Measurements from ENCODE around the gene SETDB2.

Gene SETDB2, protein sequence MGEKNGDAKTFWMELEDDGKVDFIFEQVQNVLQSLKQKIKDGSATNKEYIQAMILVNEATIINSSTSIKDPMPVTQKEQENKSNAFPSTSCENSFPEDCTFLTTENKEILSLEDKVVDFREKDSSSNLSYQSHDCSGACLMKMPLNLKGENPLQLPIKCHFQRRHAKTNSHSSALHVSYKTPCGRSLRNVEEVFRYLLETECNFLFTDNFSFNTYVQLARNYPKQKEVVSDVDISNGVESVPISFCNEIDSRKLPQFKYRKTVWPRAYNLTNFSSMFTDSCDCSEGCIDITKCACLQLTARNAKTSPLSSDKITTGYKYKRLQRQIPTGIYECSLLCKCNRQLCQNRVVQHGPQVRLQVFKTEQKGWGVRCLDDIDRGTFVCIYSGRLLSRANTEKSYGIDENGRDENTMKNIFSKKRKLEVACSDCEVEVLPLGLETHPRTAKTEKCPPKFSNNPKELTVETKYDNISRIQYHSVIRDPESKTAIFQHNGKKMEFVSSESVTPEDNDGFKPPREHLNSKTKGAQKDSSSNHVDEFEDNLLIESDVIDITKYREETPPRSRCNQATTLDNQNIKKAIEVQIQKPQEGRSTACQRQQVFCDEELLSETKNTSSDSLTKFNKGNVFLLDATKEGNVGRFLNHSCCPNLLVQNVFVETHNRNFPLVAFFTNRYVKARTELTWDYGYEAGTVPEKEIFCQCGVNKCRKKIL

DNA sequence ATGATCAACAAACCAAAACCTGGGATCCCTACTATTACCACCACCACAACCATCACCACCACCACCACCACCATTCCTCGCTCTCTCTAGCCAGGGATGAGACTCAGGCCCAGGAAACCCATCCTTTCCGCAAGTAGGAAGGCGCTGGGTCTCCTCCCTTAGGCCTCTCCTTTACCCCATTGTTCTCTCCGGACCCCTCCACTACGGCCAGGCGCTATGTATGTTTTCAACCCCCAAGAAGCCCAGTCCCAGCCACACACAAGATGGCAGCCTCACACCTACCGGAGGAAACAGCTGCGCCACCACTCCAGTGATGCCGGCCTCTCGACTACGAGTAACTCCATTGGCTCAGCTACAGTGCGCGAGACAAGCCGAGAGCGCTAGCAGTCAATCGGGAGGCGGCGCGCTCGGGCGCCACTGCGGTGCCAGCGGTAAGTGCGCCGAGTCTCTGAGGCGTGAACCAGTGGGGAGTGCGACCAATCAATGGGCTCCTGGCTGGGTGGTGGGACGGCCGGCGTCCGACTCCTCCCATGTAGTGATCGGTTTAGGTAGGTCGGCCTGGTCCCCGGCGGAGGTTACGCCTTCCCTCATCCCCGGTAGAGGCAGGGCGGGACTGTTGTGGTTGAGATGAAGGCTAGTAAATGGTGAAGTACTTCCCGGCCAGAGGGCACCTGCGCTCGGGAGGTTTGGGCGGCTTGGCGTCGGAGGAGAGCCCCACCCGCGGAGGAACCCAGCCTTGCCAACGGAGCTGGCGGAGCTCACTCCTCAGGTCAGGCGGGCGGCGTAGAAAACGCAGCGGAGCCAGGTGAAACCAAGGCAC lies at the start of gene SETDB2, which contains the start of gene CAB39L:
Gene SETDB2, plus strand, starts transcription at position 571 of the 820 bp plus-strand sequence. CDS start 7,620 bp downstream, outside the sequence.
Gene CAB39L, minus strand, starts transcription at position 361 of the 820 bp plus-strand sequence. CDS start 61,154 bp downstream, outside the sequence.
- in situ Hi-C loops (cut with HindIII; ENCODE audit: low sequenced_read_pairs): no loop called here

DNA sequence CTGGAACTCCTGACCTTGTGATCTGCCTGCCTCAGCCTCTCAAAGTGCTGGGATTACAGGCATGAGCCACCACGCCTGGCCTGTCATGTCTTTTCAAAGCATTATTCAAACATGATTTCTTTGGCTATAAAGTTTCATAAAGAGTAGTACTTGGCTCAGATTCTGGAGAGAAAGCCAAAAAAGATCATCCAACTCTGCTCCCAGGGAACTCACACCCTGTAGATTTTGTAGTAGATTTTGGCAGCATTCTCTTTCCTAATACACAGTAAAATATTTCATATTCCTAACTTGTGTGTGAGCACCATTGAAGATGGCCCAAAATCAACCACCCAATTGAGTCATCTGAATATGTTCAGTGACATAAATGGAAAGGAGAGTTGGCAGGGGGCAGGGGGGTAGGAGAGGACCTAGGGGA lies 48.6 kb upstream of the SETDB2 start:
- in situ Hi-C loops (cut with HindIII; ENCODE audit: low sequenced_read_pairs): no loop called here

- in situ Hi-C loops (cut with HindIII; ENCODE audit: low sequenced_read_pairs): no loop called here
These were observed 48.1 kb upstream of the SETDB2 start for GRCh38 chr13:49395878-49396380.

- in situ Hi-C loops (cut with HindIII; ENCODE audit: low sequenced_read_pairs): no loop called here
These were observed 44.1 kb upstream of the SETDB2 start for GRCh38 chr13:49399801-49400472.

- in situ Hi-C loops (cut with HindIII; ENCODE audit: low sequenced_read_pairs): no loop called here
These were observed 43.1 kb upstream of the SETDB2 start for GRCh38 chr13:49400755-49401659.

GRCh38 chr13:49403996-49404702 lies 39.9 kb upstream of the SETDB2 start:
- in situ Hi-C loops (cut with HindIII; ENCODE audit: low sequenced_read_pairs): no loop called here

DNA sequence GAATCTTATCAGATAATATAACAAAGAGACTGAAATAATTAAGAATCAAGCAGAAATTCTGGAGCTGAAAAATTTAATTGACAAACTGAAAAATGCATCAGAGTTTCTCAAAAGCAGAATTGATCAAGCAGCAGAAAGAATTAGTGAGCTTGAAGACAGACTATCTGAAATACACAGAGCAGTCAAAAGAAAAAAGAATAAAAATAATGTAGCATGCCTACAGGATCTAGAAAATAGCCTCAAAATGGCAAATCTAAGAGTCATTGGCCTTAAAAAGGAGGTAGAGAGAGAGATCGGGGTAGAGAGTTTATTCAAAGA lies 39.4 kb upstream of the SETDB2 start:
- in situ Hi-C loops (cut with HindIII; ENCODE audit: low sequenced_read_pairs): no loop called here

DNA sequence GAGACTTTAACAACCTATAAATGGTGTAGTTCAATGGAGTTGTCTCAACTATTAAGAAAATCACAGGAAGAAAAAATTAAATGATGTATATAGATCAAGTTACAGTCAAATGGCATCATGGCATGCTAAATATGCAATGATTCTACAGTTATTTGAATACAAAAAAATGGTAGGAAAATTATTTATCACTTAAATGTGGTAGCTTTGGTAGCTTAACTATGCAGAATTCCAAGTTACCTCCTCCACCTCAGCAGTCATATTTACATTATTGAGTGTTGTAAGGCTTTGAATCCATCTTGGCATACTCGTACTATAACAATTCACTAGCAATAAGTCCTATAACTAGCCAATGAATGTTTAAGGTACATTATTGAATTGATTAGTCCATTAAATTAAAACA lies 37.0 kb upstream of the SETDB2 start:
- in situ Hi-C loops (cut with HindIII; ENCODE audit: low sequenced_read_pairs): no loop called here

- in situ Hi-C loops (cut with HindIII; ENCODE audit: low sequenced_read_pairs): no loop called here
These were observed 36.1 kb upstream of the SETDB2 start for GRCh38 chr13:49407936-49408335.

DNA sequence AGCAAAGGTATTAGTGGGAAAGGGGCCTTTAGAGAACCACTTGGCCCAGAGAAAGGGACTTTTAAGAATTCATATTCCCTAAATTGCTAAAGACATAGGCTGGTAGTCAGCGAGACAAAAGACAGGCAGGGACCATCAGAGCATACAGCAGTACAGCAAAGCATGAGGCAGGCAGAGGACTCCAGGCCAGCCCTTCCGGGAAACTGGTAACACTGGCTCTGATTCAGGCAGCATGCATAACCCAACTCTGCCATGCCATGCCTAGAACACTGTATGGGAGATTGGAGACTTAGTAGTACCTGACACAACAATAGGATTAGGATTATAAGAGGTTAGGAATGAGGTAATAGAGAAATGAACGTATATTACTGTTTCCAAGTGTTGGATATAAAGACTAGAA lies 35.1 kb upstream of the SETDB2 start:
- in situ Hi-C loops (cut with HindIII; ENCODE audit: low sequenced_read_pairs): no loop called here

DNA sequence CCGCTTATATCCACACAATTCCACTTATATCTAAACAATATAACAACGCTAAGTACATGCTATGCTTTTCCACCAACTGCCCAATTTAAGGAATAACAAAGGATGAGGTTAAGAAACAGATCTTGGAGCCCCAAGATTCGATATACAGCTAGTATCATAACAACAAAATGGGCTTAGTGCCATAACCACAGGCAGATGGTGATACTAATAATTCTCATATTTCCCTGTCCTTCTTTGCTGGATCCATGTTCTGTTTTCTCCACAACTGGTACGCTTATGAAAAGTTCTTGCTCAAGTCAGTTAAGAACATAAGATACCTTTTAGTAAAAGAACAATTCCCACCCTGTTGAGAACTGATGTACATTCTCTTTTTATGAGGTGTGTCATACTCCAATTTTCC lies 34.1 kb upstream of the SETDB2 start:
- in situ Hi-C loops (cut with HindIII; ENCODE audit: low sequenced_read_pairs): no loop called here

DNA sequence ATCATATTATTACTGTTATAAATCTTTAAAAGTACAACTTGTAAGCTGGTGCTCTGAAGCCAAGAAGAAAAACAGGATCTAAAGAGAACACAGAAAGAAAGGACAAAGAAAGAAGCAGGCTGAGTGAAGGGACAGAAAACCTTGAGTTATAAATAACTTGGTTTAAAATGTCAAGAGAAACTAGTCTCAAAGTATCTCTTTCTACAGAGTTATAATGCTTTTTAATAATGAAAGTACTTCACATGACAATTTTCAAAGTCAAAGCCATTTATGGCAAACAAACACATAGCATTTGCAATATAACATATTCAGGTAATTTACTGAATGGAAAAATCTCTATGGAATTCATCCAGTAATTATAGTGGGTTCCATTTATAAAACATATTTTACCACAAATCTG lies 33.6 kb upstream of the SETDB2 start:
- in situ Hi-C loops (cut with HindIII; ENCODE audit: low sequenced_read_pairs): no loop called here

- in situ Hi-C loops (cut with HindIII; ENCODE audit: low sequenced_read_pairs): no loop called here
These were observed 32.7 kb upstream of the SETDB2 start for GRCh38 chr13:49411353-49411752.

GRCh38 chr13:49412749-49413148 lies 31.3 kb upstream of the SETDB2 start:
- in situ Hi-C loops (cut with HindIII; ENCODE audit: low sequenced_read_pairs): no loop called here

DNA sequence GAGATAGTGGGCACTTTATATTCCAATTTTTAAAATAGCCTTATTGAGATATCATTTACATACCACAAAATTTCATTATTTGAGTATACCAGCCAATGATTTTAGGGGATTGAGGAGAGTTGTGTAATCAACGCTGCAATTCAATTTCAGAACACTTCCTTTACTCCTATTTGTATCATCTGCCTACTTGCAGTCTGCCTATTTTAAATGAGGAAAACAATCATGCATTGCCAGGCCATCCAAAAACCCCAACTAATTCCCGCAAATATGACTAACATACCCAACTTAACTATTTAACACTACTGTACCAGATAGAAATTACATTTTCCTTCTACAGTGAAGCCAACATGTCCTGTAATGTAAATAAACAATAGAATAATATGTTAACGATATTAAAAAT lies 26.9 kb upstream of the SETDB2 start:
- in situ Hi-C loops (cut with HindIII; ENCODE audit: low sequenced_read_pairs): no loop called here

DNA sequence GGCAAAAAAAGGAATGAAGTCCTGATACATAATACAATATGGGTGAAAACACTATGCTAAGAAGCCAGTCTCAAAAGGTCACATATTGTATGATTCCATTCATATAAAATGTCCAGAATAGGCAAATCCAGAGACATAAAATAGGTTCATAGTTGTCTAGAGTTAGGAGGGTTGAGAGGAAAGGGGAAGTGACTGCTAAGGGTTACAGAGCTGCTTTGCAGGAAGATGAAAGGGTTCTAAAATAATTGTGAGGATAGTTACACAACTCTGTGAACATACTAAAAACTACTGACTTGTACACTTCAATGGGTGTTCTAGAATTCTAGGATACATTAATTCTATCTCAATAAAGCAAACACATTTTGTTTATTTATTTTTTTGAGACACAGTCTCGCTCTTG lies 25.9 kb upstream of the SETDB2 start:
- in situ Hi-C loops (cut with HindIII; ENCODE audit: low sequenced_read_pairs): no loop called here

DNA sequence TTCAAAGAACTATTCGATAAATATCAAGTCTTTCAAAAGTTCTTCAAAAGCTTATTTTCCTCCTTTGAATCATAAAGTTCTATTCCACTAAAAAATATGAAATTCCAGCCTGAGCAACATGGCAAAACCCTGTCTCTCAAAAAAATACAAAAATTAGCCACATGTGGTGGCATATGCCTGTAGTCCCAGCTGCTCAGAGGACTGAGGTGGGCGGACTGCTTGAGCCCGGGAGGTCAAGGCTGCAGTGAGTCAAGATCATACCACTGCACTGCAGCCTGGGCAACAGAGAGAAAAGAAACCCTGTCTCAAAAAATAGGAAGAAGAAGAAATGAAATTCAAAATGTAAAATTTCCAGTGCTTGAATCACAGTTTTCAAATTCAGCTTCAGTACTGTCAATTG lies 24.8 kb upstream of the SETDB2 start:
- in situ Hi-C loops (cut with HindIII; ENCODE audit: low sequenced_read_pairs): no loop called here

- in situ Hi-C loops (cut with HindIII; ENCODE audit: low sequenced_read_pairs): no loop called here
These were observed 22.7 kb upstream of the SETDB2 start for GRCh38 chr13:49421391-49421790.

DNA sequence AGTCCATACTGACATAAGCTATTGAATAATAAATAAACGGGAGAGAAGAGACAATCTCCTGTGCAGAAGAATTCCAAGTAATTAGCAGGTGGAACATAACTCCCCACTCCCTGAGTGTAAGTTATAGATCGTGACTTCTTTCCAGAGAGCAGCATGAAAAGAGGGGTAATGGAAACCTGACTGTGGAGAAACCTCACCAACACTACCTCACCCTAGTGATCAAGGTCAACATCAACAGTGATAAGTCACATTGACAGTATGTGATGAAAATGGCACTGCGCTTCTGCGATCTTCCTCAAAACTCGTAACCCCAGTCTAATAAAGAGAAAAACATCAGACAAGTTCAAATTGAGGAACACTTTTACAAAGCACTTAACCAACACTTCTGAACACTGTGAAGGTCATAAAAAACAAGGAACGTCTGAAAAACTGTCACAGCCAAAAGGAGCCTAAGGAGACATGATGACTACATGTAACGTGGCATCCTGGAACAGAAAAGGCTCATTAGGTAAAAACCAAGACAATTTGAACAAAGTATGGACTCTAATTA lies 20.0 kb upstream of the SETDB2 start:
- in situ Hi-C loops (cut with HindIII; ENCODE audit: low sequenced_read_pairs): no loop called here

Measured in endothelial cell of hepatic sinusoid (primary cell).